ENCODE data around the gene ADAMTS4. TPM values are rescaled to one million over a fixed set of nuclear protein-coding genes. Genes with fewer than 3 reads are reported as not detected.
A peak's percentile ranks its signal among the peaks of the same experiment; 100 is the strongest.

Gene ADAMTS4
- total RNA-seq, 1 experiment from 2014 or later, result 7.0 TPM

- Histone ChIP-seq H4K5ac (ENCODE audit: insufficient read length, low read depth, low read length) (no peak within 1 kb of the TSS), H2AK5ac (ENCODE audit: insufficient read length, low read length) (no peak within 1 kb of the TSS), H4K8ac (replicated peaks; ENCODE audit: insufficient read length, low read depth, low read length) (no peak within 1 kb of the TSS), H3T11ph (ENCODE audit: low read length) (no peak within 1 kb of the TSS), H3K4ac (ENCODE audit: low read depth, low read length) (no peak within 1 kb of the TSS), H2BK20ac (ENCODE audit: low read depth, low read length, poor library complexity, severe bottlenecking) (no peak within 1 kb of the TSS), H3K27me3 (ENCODE audit: insufficient read depth, low read length) (no peaks in the 10 kb centered on the region), H3K23me2 (ENCODE audit: insufficient read length, low read depth, low read length, poor library complexity, severe bottlenecking) (no peaks in the 10 kb centered on the region), H3K9ac (ENCODE audit: extremely low read depth, insufficient read length, low read length) (peak within 1 kb of the TSS; percentile 39), H2BK120ac (ENCODE audit: low read depth, low read length, poor library complexity, severe bottlenecking) (no peak within 1 kb of the TSS), H2AFZ (ENCODE audit: low read length) (peak within 1 kb of the TSS; percentile 22), H3K79me2 (ENCODE audit: insufficient read depth, low read length) (no peaks in the 10 kb centered on the region), H3K23ac (ENCODE audit: insufficient read length, low read depth, low read length) (no peak within 1 kb of the TSS), H2BK5ac (ENCODE audit: insufficient read length, low read length) (no peak within 1 kb of the TSS), H3K9me3 (ENCODE audit: control insufficient read depth, low read depth, low read length) (no peaks in the 10 kb centered on the region), H3K56ac (ENCODE audit: insufficient read length, low read depth, low read length) (no peak within 1 kb of the TSS), H3K14ac (ENCODE audit: insufficient read depth, low read length) (no peak within 1 kb of the TSS), H3K18ac (ENCODE audit: insufficient read length, low read depth, low read length) (no peak within 1 kb of the TSS), H3K79me1 (ENCODE audit: insufficient read depth, low read depth, low read length, poor library complexity, severe bottlenecking) (no peaks in the 10 kb centered on the region), H2BK15ac (ENCODE audit: low read depth, low read length) (no peak within 1 kb of the TSS), H2BK12ac (ENCODE audit: insufficient read length, low read depth, low read length) (no peak within 1 kb of the TSS), H3K4me1 (ENCODE audit: insufficient read depth, low read length) (peaks cover 8% of the 10 kb centered on the region; the same call in 1 of the 2 replicates), H3K27ac (ENCODE audit: insufficient read length, low read depth, low read length) (no peak within 1 kb of the TSS), H4K20me1 (ENCODE audit: control insufficient read depth, insufficient read depth, insufficient read length) (no peaks in the 10 kb centered on the region), H3K4me2 (ENCODE audit: insufficient read depth, insufficient read length, low read length) (peak within 1 kb of the TSS; percentile 79), H4K91ac (ENCODE audit: insufficient read length, low read depth, low read length) (no peak within 1 kb of the TSS)
- no peaks in the 10 kb centered on the region for H3K27me3 Mint-ChIP-seq (ENCODE audit: low read depth)
- peak within 1 kb of the TSS; percentile 65 to 99 (median 98) for H3K27ac Mint-ChIP-seq
- peaks cover 18 to 21% (median 20%) of the 10 kb centered on the region in 3 experiments; a peak in 6 of 7 replicates for H3K36me3 Mint-ChIP-seq (ENCODE audit: insufficient read depth in 1 of 3, low read depth in 3 of 3)
- H3K4me3 Mint-ChIP-seq, result peak within 1 kb of the TSS; percentile 99 to 100
- peak; percentile 97 for DNase-seq
- no CpG with 5 or more reads among the region's 16 CpGs for WGBS (ENCODE audit: extremely low coverage, insufficient read length, low lambda C conversion rate)
- TF ChIP-seq, protein P1, sequence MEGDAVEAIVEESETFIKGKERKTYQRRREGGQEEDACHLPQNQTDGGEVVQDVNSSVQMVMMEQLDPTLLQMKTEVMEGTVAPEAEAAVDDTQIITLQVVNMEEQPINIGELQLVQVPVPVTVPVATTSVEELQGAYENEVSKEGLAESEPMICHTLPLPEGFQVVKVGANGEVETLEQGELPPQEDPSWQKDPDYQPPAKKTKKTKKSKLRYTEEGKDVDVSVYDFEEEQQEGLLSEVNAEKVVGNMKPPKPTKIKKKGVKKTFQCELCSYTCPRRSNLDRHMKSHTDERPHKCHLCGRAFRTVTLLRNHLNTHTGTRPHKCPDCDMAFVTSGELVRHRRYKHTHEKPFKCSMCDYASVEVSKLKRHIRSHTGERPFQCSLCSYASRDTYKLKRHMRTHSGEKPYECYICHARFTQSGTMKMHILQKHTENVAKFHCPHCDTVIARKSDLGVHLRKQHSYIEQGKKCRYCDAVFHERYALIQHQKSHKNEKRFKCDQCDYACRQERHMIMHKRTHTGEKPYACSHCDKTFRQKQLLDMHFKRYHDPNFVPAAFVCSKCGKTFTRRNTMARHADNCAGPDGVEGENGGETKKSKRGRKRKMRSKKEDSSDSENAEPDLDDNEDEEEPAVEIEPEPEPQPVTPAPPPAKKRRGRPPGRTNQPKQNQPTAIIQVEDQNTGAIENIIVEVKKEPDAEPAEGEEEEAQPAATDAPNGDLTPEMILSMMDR (conservative IDR thresholded peaks at IDR 0.05), result peak; percentile 66
- H3K4me1 Mint-ChIP-seq, result peaks cover 23 to 37% of the 10 kb centered on the region in 2 experiments
- H3K9me3 Mint-ChIP-seq, result no peaks in the 10 kb centered on the region
Measured at GRCh38 chr1:161225534-161226319, 26.9 kb upstream of the ADAMTS4 start, which contains the start of gene TOMM40L. TOMM40L (plus strand) TSS chr1:161226060; CDS start chr1:161226490, 430 bp downstream.
